HEK293T (cell line): ENCODE measurements around the gene FGFR3.

ENCODE experiments used
- BHLHE40 ChIP-seq: fragments of 450-650 bp; IDR thresholded peaks from 2 replicates; pipeline ENCODE4 v1.6.1; 2016; ENCODE audit warnings: mild to moderate bottlenecking, moderate library complexity, borderline replicate concordance
- ELF4 ChIP-seq: fragments of 450-650 bp; IDR thresholded peaks from 2 replicates; pipeline ENCODE4 v1.6.1; 2017; ENCODE audit warnings: antibody characterized with exemption
- FOXA1 ChIP-seq: fragments of 450-650 bp; IDR thresholded peaks from 2 replicates; pipeline ENCODE4 v1.6.1; 2016; ENCODE audit warnings: mild to moderate bottlenecking
- FOXK2 ChIP-seq: fragments of 450-650 bp; IDR thresholded peaks from 2 replicates; pipeline ENCODE4 v1.6.1; 2016; ENCODE audit warnings: mild to moderate bottlenecking
- HDGF ChIP-seq: fragments of 450-650 bp; IDR thresholded peaks from 2 replicates; pipeline ENCODE4 v1.6.1; 2017; ENCODE audit warnings: antibody characterized with exemption, borderline replicate concordance
- NFRKB ChIP-seq: fragments of 450-650 bp; IDR thresholded peaks from 2 replicates; pipeline ENCODE4 v1.6.1; 2016; ENCODE audit warnings: mild to moderate bottlenecking, moderate library complexity
- PKNOX1 ChIP-seq: fragments of 450-650 bp; IDR thresholded peaks from 2 replicates; pipeline ENCODE4 v1.6.1; 2016
- SP1 ChIP-seq: fragments of 450-650 bp; IDR thresholded peaks from 2 replicates; pipeline ENCODE4 v1.6.1; 2017
- SUZ12 ChIP-seq: fragments of 450-650 bp; IDR thresholded peaks from 2 replicates; pipeline ENCODE4 v1.6.1; 2016; ENCODE audit warnings: mild to moderate bottlenecking
- TARDBP ChIP-seq: fragments of 450-650 bp; IDR thresholded peaks from 2 replicates; pipeline ENCODE4 v1.6.1; 2016
- ZNF384 ChIP-seq: fragments of 450-650 bp; IDR thresholded peaks from 2 replicates; pipeline ENCODE4 v1.6.1; 2016

GRCh38 chr4:1834047-1834775 lies 41.1 kb downstream of the FGFR3 start:
- TF ChIP-seq BHLHE40 (no peak), PKNOX1 (no peak), ZNF384 (no peak), NFRKB (no peak), SUZ12 (no peak), ELF4 (no peak), SP1 (no peak), FOXA1 (no peak), HDGF (no peak), FOXK2 (no peak), TARDBP (no peak)
